ENCODE data around the gene SMAD7.

DNA sequence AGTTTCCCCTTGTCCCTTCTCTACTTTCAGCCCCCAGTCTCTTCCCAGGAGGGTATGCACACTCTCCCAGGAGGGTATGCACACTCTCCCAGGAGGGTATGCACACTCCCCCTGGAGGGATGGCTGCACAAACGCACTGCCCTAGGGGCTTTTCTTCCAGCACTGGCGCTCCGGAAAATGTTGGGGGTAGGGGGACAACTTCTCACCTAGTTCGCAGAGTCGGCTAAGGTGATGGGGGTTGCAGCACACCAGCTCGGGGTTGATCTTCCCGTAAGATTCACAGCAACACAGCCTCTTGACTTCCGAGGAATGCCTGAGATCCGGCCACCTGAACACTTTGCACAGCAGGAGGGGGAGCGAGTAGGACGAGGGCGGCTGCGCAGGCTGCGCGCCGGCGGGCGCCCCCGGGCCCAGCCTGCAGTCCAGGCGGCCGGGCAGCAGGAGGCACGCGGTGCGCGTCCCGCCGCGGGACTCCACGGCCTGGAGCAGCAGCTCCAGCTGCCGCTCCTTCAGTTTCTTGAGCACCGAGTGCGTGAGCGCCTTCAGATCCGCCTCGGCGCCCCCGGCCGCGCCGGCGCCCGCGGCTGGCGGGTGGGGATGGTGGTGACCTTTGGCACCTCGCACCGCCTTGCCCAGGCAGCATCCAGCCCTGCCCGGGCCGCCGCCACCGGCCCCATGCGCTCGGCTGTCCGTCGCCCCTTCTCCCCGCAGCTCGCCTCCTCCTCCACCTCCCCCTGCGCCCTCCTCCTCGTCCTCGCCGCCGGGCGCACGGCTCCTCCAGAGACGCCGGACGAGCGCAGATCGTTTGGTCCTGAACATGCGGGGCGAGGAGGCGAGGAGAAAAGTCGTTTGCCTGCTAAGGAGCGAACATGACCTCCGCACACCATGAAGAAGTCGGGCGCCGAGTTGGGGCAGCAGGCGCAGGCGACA, 894 bp downstream of the SMAD7 start:
- TF ChIP-seq POLR2A (IDR thresholded peaks at IDR 0.05) = peak; percentile 31 to 34
- TF ChIP-seq, protein P1, sequence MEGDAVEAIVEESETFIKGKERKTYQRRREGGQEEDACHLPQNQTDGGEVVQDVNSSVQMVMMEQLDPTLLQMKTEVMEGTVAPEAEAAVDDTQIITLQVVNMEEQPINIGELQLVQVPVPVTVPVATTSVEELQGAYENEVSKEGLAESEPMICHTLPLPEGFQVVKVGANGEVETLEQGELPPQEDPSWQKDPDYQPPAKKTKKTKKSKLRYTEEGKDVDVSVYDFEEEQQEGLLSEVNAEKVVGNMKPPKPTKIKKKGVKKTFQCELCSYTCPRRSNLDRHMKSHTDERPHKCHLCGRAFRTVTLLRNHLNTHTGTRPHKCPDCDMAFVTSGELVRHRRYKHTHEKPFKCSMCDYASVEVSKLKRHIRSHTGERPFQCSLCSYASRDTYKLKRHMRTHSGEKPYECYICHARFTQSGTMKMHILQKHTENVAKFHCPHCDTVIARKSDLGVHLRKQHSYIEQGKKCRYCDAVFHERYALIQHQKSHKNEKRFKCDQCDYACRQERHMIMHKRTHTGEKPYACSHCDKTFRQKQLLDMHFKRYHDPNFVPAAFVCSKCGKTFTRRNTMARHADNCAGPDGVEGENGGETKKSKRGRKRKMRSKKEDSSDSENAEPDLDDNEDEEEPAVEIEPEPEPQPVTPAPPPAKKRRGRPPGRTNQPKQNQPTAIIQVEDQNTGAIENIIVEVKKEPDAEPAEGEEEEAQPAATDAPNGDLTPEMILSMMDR (IDR thresholded peaks at IDR 0.05 in 4 of 5, conservative IDR thresholded peaks at IDR 0.05 in 1 of 5) = peak in 4 of 5 experiments; percentile 22 to 49 (median 36)

Data from gastrocnemius medialis (tissue), 4 donors.